ENCODE results near the gene M1AP.

Gene M1AP

GRCh38 chr2:74531666-74532065, 116.5 kb downstream of the M1AP start:
- Mint-ChIP-seq H3K36me3 (ENCODE audit: low read depth) (peaks cover 46% of the 10 kb centered on the region), H3K27me3 (ENCODE audit: low read depth) (no peaks in the 10 kb centered on the region), H3K9me3 (no peaks in the 10 kb centered on the region), H3K4me1 (ENCODE audit: low read depth) (peaks cover 31% of the 10 kb centered on the region), H3K27ac (peak overlapping the region; percentile 94), H3K4me3 (peak overlapping the region; percentile 98)
- DNase-seq (ENCODE audit: low spot score): no peak

DNA sequence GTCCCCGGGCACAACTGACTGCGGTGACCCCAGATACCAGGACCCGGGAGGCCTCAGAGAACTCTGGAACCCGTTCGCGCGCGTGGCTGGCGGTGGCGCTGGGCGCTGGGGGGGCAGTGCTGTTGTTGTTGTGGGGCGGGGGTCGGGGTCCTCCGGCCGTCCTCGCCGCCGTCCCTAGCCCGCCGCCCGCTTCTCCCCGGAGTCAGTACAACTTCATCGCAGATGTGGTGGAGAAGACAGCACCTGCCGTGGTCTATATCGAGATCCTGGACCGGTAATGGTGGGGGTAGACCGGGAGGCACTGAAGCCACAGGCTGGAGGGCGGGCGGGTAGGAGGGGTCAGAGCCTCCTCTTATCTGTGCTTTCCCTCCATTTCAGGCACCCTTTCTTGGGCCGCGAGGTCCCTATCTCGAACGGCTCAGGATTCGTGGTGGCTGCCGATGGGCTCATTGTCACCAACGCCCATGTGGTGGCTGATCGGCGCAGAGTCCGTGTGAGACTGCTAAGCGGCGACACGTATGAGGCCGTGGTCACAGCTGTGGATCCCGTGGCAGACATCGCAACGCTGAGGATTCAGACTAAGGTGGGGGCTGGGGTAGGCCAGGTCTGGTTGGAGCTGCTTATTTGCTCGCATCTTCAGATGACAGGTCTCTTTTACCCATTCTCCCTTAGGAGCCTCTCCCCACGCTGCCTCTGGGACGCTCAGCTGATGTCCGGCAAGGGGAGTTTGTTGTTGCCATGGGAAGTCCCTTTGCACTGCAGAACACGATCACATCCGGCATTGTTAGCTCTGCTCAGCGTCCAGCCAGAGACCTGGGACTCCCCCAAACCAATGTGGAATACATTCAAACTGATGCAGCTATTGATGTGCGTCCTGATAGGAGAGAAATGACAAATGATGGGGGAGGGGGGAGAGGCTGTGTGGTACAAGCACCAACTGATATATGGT, 117.6 kb downstream of the M1AP start:
- no peaks in the 10 kb centered on the region for H3K9me3 Mint-ChIP-seq
- peak overlapping the region; percentile 98 for H3K4me3 Mint-ChIP-seq
- peak; percentile 64 for DNase-seq (ENCODE audit: low spot score)
- H3K27ac Mint-ChIP-seq: peak overlapping the region; percentile 94
- peaks cover 38% of the 10 kb centered on the region for H3K4me1 Mint-ChIP-seq (ENCODE audit: low read depth)
- peaks cover 56% of the 10 kb centered on the region for H3K36me3 Mint-ChIP-seq (ENCODE audit: low read depth)
- H3K27me3 Mint-ChIP-seq (ENCODE audit: low read depth): no peaks in the 10 kb centered on the region

GRCh38 chr2:74529357-74530238, 118.5 kb downstream of the M1AP start, which contains the start of the genes AUP1 and HTRA2:
Gene AUP1 (minus strand): TSS chr2:74529706. CDS start chr2:74529629, 77 bp downstream.
Gene HTRA2 (plus strand): TSS chr2:74529933. CDS start chr2:74530007, 74 bp downstream.
- Mint-ChIP-seq H3K27ac (peak within 1 kb of the TSS; percentile 94), H3K4me1 (ENCODE audit: low read depth) (peaks cover 38% of the 10 kb centered on the region), H3K36me3 (ENCODE audit: low read depth) (peaks cover 60% of the 10 kb centered on the region), H3K4me3 (peak within 1 kb of the TSS; percentile 98), H3K27me3 (ENCODE audit: low read depth) (no peaks in the 10 kb centered on the region), H3K9me3 (no peaks in the 10 kb centered on the region)
- DNase-seq (ENCODE audit: low spot score): peak; percentile 96

- no peaks in the 10 kb centered on the region for H3K27me3 Mint-ChIP-seq (ENCODE audit: low read depth)
- H3K4me3 Mint-ChIP-seq: peak overlapping the region; percentile 98
- H3K9me3 Mint-ChIP-seq: no peaks in the 10 kb centered on the region
- H3K36me3 Mint-ChIP-seq (ENCODE audit: low read depth): peaks cover 58% of the 10 kb centered on the region
- no peak for DNase-seq (ENCODE audit: low spot score)
- H3K27ac Mint-ChIP-seq: peak overlapping the region; percentile 94
- H3K4me1 Mint-ChIP-seq (ENCODE audit: low read depth): peaks cover 38% of the 10 kb centered on the region
Measured at GRCh38 chr2:74528600-74529356, 119.4 kb downstream of the M1AP start.

DNA sequence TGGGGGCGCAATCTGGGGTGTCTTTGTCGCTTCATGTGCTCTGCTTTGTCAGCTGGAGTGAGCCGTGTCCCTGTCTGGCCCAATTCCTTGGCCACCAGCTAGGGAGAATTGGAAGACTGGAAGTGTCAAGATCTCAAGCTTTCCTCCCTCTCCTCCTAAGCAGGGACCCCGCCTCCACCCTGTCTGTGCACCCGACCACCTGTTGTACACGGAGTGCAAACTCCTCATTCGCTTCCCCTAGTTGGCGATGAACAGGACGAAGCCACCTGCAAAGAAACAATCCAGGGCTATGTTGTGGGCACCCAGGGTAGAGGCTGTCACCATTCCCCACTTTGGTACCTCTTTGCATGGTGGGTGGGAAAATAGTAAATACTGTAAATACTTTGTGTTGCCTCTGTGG, 120.4 kb downstream of the M1AP start:
- H3K4me1 Mint-ChIP-seq (ENCODE audit: low read depth): peaks cover 38% of the 10 kb centered on the region
- H3K9me3 Mint-ChIP-seq: no peaks in the 10 kb centered on the region
- H3K27me3 Mint-ChIP-seq (ENCODE audit: low read depth): no peaks in the 10 kb centered on the region
- peaks cover 56% of the 10 kb centered on the region for H3K36me3 Mint-ChIP-seq (ENCODE audit: low read depth)
- H3K4me3 Mint-ChIP-seq: peak overlapping the region; percentile 98
- DNase-seq (ENCODE audit: low spot score): no peak
- H3K27ac Mint-ChIP-seq: peak overlapping the region; percentile 94

DNA sequence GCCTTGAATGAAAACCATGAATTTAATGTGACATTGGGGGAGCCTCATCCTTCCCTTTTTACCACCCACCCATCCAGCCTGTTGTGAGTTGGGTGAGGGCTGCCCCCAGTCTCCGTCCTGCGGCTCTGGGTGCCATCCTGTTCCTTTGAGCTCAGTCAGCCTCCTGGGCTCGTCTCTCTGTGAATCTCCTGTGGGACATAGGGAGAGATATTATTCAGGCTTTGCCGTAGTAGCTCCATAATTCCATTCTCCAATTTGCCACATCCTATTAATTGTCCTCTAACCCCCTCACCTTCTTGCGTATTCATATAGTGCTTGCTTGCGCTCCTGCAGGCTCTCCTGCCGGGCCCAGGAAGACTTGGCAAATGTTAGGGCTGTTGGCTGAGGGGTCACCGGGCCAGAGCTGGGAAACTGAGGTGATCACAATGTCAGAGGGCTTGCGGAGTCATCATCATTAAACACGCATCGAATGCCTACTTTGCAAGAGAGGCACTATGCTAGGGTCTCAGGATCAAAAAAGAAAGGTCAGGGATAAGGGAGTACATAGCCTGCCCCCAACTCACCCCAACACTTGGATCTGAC, 121.4 kb downstream of the M1AP start:
- no peak for DNase-seq (ENCODE audit: low spot score)
- Mint-ChIP-seq H3K4me3 (no peak overlapping the region), H3K4me1 (ENCODE audit: low read depth) (peaks cover 32% of the 10 kb centered on the region), H3K27ac (peak overlapping the region; percentile 16), H3K27me3 (ENCODE audit: low read depth) (no peaks in the 10 kb centered on the region), H3K9me3 (no peaks in the 10 kb centered on the region), H3K36me3 (ENCODE audit: low read depth) (peaks cover 47% of the 10 kb centered on the region)

DNA sequence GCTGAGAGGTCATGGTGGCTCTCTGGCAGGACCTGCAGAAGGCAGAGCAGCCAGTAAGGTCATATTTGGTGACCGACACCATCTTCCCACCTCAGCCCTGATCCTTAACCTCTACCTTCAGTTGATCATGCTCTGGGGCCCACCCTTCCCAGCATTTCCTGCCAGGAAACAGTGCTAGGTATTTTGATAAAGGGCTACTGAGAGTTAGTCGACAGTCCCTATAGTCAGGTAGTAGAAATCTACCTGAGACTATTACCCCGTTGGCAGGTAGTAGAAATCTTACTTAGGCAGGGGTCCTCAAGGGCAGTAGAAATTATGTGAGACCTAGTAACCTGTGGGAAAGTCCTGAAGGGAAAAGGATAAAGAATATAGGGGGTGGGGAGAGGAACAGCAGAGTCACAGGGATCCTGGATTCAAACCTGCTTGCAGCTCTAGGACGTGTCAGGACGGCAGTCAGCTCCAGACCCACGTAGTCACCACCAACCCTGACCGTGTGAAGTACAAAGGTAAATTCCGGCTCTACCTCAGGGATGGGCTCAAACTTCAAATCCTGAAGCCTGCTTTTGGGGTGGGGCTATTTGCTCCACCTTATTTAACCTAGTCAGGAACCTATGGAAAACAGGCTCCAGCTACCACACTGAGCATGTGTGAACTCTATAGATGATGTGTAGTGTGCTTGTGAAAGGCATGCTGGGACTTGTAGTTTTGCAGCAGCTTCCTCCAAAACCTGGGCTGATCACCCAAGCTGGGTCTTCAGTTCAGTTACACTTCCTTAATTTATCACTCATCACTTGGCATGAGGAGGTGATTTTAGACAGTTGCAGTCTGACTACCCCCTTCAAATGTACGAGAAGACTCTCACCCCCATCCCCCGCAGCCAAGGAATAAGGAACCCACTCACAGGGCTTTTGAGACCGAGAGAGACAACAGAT, 122.1 kb downstream of the M1AP start, which contains the start of gene DQX1:
Gene DQX1, minus strand, starts transcription at position 515 of the 932 bp plus-strand sequence. Its CDS starts 502 bp downstream, at position 13.
- Mint-ChIP-seq H3K9me3 (no peaks in the 10 kb centered on the region), H3K4me3 (peak within 1 kb of the TSS; percentile 44), H3K27ac (peak within 1 kb of the TSS; percentile 16), H3K4me1 (ENCODE audit: low read depth) (peaks cover 25% of the 10 kb centered on the region), H3K36me3 (ENCODE audit: low read depth) (peaks cover 41% of the 10 kb centered on the region), H3K27me3 (ENCODE audit: low read depth) (no peaks in the 10 kb centered on the region)
- no peak for DNase-seq (ENCODE audit: low spot score)

GRCh38 chr2:74524955-74525716, 123.0 kb downstream of the M1AP start:
- Mint-ChIP-seq H3K9me3 (no peaks in the 10 kb centered on the region), H3K4me1 (ENCODE audit: low read depth) (peaks cover 20% of the 10 kb centered on the region), H3K4me3 (no peak overlapping the region), H3K36me3 (ENCODE audit: low read depth) (peaks cover 38% of the 10 kb centered on the region), H3K27ac (no peak overlapping the region), H3K27me3 (ENCODE audit: low read depth) (peaks cover 3% of the 10 kb centered on the region)
- DNase-seq (ENCODE audit: low spot score): no peak

DNA sequence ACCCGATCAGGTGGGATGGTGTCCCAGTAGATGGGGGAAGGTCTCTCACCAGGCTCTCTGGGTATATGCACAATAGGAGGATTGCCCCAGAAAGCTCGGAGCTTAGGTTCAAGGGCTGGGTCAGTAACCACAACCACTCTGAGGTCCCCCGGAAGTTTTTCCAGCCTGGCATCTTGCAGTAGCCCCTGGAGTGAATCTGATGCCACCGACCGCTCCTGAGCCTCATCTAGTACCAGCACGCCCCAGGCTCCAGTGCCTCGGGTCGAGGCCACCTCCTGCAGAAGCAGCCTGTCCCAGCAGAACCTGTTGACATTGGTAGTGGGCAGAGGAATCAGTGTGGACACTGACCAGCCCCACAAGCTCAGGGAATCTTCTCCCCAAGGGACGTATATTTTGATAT, 124.1 kb downstream of the M1AP start:
- peaks cover 15% of the 10 kb centered on the region for H3K27me3 Mint-ChIP-seq (ENCODE audit: low read depth)
- no peak overlapping the region for H3K4me3 Mint-ChIP-seq
- H3K36me3 Mint-ChIP-seq (ENCODE audit: low read depth): peaks cover 35% of the 10 kb centered on the region
- H3K27ac Mint-ChIP-seq: no peak overlapping the region
- H3K4me1 Mint-ChIP-seq (ENCODE audit: low read depth): peaks cover 20% of the 10 kb centered on the region
- no peak for DNase-seq (ENCODE audit: low spot score)
- H3K9me3 Mint-ChIP-seq: no peaks in the 10 kb centered on the region

DNA sequence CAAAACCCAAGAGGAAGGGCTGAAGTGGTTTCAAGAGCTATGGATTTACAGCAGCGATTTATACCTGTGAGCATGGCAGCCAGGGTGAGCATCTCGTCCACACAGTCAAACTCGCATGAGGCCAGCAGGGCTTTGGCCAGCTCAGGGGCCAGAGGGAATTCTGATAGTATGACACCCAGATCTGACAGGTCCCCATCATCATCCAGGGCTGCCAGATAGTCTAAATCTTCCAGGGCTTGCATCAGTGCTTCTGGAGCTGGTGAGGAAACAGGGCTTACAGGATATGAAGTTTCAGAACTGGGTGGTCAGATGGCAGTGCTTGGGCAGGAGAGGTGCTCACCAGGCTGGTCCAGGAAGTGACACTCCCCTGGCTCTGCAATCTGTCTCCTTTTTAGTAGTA, 125.6 kb downstream of the M1AP start:
- no peaks in the 10 kb centered on the region for H3K9me3 Mint-ChIP-seq
- no peak overlapping the region for H3K4me3 Mint-ChIP-seq
- no peak for DNase-seq (ENCODE audit: low spot score)
- peaks cover 14% of the 10 kb centered on the region for H3K4me1 Mint-ChIP-seq (ENCODE audit: low read depth)
- no peak overlapping the region for H3K27ac Mint-ChIP-seq
- peaks cover 23% of the 10 kb centered on the region for H3K36me3 Mint-ChIP-seq (ENCODE audit: low read depth)
- H3K27me3 Mint-ChIP-seq (ENCODE audit: low read depth): peaks cover 30% of the 10 kb centered on the region

GRCh38 chr2:74516650-74517049, 131.5 kb downstream of the M1AP start:
- no peak for DNase-seq (ENCODE audit: low spot score)
- Mint-ChIP-seq H3K27ac (no peak overlapping the region), H3K27me3 (ENCODE audit: low read depth) (peaks cover 73% of the 10 kb centered on the region), H3K4me3 (peak overlapping the region; percentile 76), H3K36me3 (ENCODE audit: low read depth) (peaks cover 8% of the 10 kb centered on the region), H3K9me3 (no peaks in the 10 kb centered on the region), H3K4me1 (ENCODE audit: low read depth) (peaks cover 16% of the 10 kb centered on the region)

Data from T-helper 2 cell treated with Interferon-gamma antibody and Interleukin-4, amounts not matched to agents 5 μg/mL and 100 μg/mL, for 36 hours (primary cell).